PC-3 (cell line): ENCODE data around the gene SCN9A. TPM values are rescaled to one million over a fixed set of nuclear protein-coding genes. Genes with fewer than 3 reads are reported as not detected.

ENCODE experiments used
- ATAC-seq: fragments of 200-7000 bp; cut with Tn5 transposase; 2 replicates; pipeline ENCODE4 v1.9.1; 2020; ENCODE audit warnings: mild to moderate bottlenecking, moderate library complexity
- BruUV-seq: library from RNA; stranded (reverse); fragments of 400-500 nt; replicated peaks from 2 replicates; lab custom pipeline; 2021; lab: Mats Ljungman, UMichigan
- CTCF ChIA-PET: fragments of 300-600 bp; sonication (Branson Sonifier 250); formaldehyde crosslinking; loops from one replicate; lab custom pipeline; 2022; ENCODE audit warnings: antibody characterized with exemption; lab: Charles Lee
- POLR2A ChIA-PET: fragments of 300-600 bp; sonication (Branson Sonifier 250); formaldehyde crosslinking; loops from one replicate; lab custom pipeline; 2022; ENCODE audit warnings: antibody characterized with exemption; ENCODE audit not compliant: unreplicated experiment; lab: Charles Lee
- DNase-seq: peaks from one replicate; pipeline ENCODE4 v3.0.0-alpha.2; 2015
- H2AFZ ChIP-seq: fragments of 300-600 bp; sonication (generic); 2 replicates; pipeline ENCODE4 v1.6.0; 2016; ENCODE audit warnings: antibody characterized with exemption, low read length
- H3F3A ChIP-seq: fragments of 300-600 bp; sonication (generic); one replicate; pipeline ENCODE4 v1.6.0; 2017; ENCODE audit warnings: antibody characterized with exemption, low read length, control low read depth, mild to moderate bottlenecking; ENCODE audit not compliant: unreplicated experiment
- H3K27ac ChIP-seq: fragments of 300-600 bp; sonication (generic); 2 replicates; pipeline ENCODE4 v1.5.1; 2016; ENCODE audit warnings: mild to moderate bottlenecking, low read length
- H3K27me3 ChIP-seq: fragments of 300-600 bp; sonication (generic); 2 replicates; pipeline ENCODE4 v1.6.1; 2016; ENCODE audit warnings: low read length, mixed read lengths
- H3K36me3 ChIP-seq: fragments of 300-600 bp; sonication (generic); 2 replicates; pipeline ENCODE4 v1.6.1; 2016; ENCODE audit warnings: low read depth, mixed run types, low read length, mixed read lengths
- H3K4me1 ChIP-seq: fragments of 300-600 bp; sonication (generic); 2 replicates; pipeline ENCODE4 v1.5.1; 2016; ENCODE audit warnings: low read length; ENCODE audit not compliant: insufficient read depth
- H3K4me2 ChIP-seq: fragments of 300-600 bp; sonication (generic); 2 replicates; pipeline ENCODE4 v1.6.0; 2016; ENCODE audit warnings: low read length
- H3K4me3 ChIP-seq: fragments of 300-600 bp; sonication (generic); 2 replicates; pipeline ENCODE4 v1.5.1; 2016; ENCODE audit warnings: mild to moderate bottlenecking, low read length, mixed read lengths
- H3K79me2 ChIP-seq: fragments of 300-600 bp; sonication (generic); 2 replicates; pipeline ENCODE4 v1.6.1; 2017; ENCODE audit warnings: low read length, mixed read lengths
- H3K9ac ChIP-seq: fragments of 300-600 bp; sonication (generic); 2 replicates; pipeline ENCODE4 v1.6.0; 2016; ENCODE audit warnings: mild to moderate bottlenecking, low read length
- H3K9me2 ChIP-seq: fragments of 300-600 bp; sonication (generic); replicated peaks from 2 replicates; pipeline ENCODE4 v1.6.1; 2016; ENCODE audit warnings: mixed run types, low read length, mixed read lengths
- H3K9me3 ChIP-seq: fragments of 300-600 bp; sonication (generic); 2 replicates; pipeline ENCODE4 v1.6.1; 2016; ENCODE audit warnings: low read length, mixed read lengths
- H4K20me1 ChIP-seq: fragments of 300-600 bp; sonication (generic); 2 replicates; pipeline ENCODE4 v1.6.1; 2016; ENCODE audit warnings: low read length, mixed read lengths
- CTCF ChIP-seq: fragments of 300-600 bp; sonication (generic); conservative IDR thresholded peaks from 2 replicates; pipeline ENCODE4 v1.5.1; 2017; ENCODE audit warnings: antibody characterized with exemption, low read depth, mild to moderate bottlenecking, low read length
- EZH2 ChIP-seq: fragments of 300-600 bp; sonication (generic); IDR thresholded peaks from one replicate; pipeline ENCODE4 v1.6.1; 2017; ENCODE audit warnings: antibody characterized with exemption, mild to moderate bottlenecking, low read length; ENCODE audit not compliant: unreplicated experiment
- EZH2phosphoT487 ChIP-seq: fragments of 300-600 bp; sonication (generic); IDR thresholded peaks from 2 replicates; pipeline ENCODE4 v1.6.1; 2018; ENCODE audit warnings: mild to moderate bottlenecking, antibody characterized with exemption, low read length, borderline replicate concordance
- intact Hi-C: fragments of 100-400 bp; cut with micrococcal nuclease; formaldehyde crosslinking; loops from 2 replicates; pipeline ENCODE4 v1.9.0; 2023
- total RNA-seq: library from RNA; depleted of rRNA; stranded (reverse); fragments of >200 nt; gene quantifications from 2 replicates; pipeline ENCODE4 v1.2.3, GENCODE V29; 2014

SCN9A gene
- total RNA-seq, 1 experiment from 2014 or later, result 7.0 TPM

DNA sequence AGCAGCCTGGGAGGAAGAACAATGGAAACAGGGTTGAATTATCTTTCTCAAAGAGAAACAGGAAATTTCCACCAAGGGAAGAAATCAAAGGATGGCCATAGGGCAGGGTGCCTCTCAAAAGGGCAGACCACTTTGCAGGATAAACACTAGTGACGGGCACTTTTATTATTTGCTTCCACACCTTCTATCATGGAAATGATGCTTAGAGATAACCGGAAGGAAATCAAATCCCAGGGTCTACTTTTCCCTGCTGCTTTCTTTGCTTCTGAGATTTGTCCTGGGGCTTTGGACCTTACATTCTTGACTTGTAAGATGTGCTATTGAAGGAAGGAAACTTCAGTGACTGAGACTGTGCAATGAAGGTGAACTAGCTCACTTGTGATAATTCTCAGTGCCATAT is 1.1 kb upstream of the SCN9A start:
- Histone ChIP-seq H3K9me3 (no peaks in the 10 kb centered on the region), H3K4me3 (no peak overlapping the region), H2AFZ (0 out of 2 replicates have a peak overlapping the region, but pooled peaks have one; percentile 95), H3K9me2 (no peaks in the 10 kb centered on the region), H3K27me3 (peaks cover 6% of the 10 kb centered on the region; the same call in 1 of the 2 replicates), H3K9ac (no peak overlapping the region), H3K4me1 (peaks cover 14% of the 10 kb centered on the region), H3K4me2 (peak overlapping the region; percentile 95), H3K36me3 (no peaks in the 10 kb centered on the region), H3F3A (no peaks in the 10 kb centered on the region), H3K27ac (no peak overlapping the region), H4K20me1 (no peaks in the 10 kb centered on the region), H3K79me2 (no peaks in the 10 kb centered on the region)
- no TSS peak for BruUV-seq
- no peak for ATAC-seq
- TF ChIP-seq EZH2phosphoT487, result no peak
- TF ChIP-seq CTCF, result no peak
- no peak for TF ChIP-seq EZH2
- DNase-seq, result no peak
- ChIA-PET CTCF (no interaction called here), POLR2A (no interaction called here)
- intact Hi-C loops, result loop anchor here (5.0 kb wide), 2 partner anchors 140 to 425 kb away; partner anchors contain the start of gene TTC21B

GRCh38 chr2:166376488-166376828 is 714 bp upstream of the SCN9A start:
- no peak overlapping the region for H3K27ac ChIP-seq
- no peaks in the 10 kb centered on the region for H3K79me2 ChIP-seq
- peak overlapping the region; percentile 95 for H3K4me2 ChIP-seq
- ChIA-PET CTCF (interaction anchor here (0.6 to 1.9 kb wide), 2 partner anchors 16 to 106 kb away, joined by 5 to 14 read pairs; no protein-coding TSS in a partner anchor), POLR2A (interaction anchor here (0.6 kb wide), 2 partner anchors 160 to 582 kb away, joined by 3 to 10 read pairs; partner anchors contain the start of gene GALNT3)
- H3K4me1 ChIP-seq, result peaks cover 14% of the 10 kb centered on the region
- ATAC-seq, result no peak
- no TSS peak for BruUV-seq
- no peaks in the 10 kb centered on the region for H4K20me1 ChIP-seq
- no peaks in the 10 kb centered on the region for H3K36me3 ChIP-seq
- no peak for TF ChIP-seq EZH2
- no peak for TF ChIP-seq EZH2phosphoT487
- TF ChIP-seq CTCF, result no peak
- H2AFZ ChIP-seq, result peak overlapping the region; percentile 95
- no peaks in the 10 kb centered on the region for H3F3A ChIP-seq
- DNase-seq, result no peak
- peak overlapping the region; percentile 10; the same call in 1 of the 2 replicates for H3K9ac ChIP-seq
- H3K4me3 ChIP-seq, result peak overlapping the region; percentile 79
- no peaks in the 10 kb centered on the region for H3K9me2 ChIP-seq
- H3K9me3 ChIP-seq, result no peaks in the 10 kb centered on the region
- intact Hi-C loops, result loop anchor here (5.0 kb wide), 2 partner anchors 139 to 424 kb away; partner anchors contain the start of gene TTC21B
- peaks cover 6% of the 10 kb centered on the region; the same call in 1 of the 2 replicates for H3K27me3 ChIP-seq

- ChIA-PET POLR2A (interaction anchor here (0.6 kb wide), 1 partner anchor 44 kb away, joined by 6 read pairs; no protein-coding TSS in a partner anchor), CTCF (interaction anchor here (0.6 to 1.9 kb wide), 6 partner anchors 14 to 221 kb away, joined by 3 to 14 read pairs (median 4); no protein-coding TSS in a partner anchor)
- Histone ChIP-seq H4K20me1 (no peaks in the 10 kb centered on the region), H3K79me2 (no peaks in the 10 kb centered on the region), H3K36me3 (no peaks in the 10 kb centered on the region), H3K27ac (no peak overlapping the region), H3K9me3 (no peaks in the 10 kb centered on the region), H3K4me3 (peak overlapping the region; percentile 79), H3K27me3 (peaks cover 6% of the 10 kb centered on the region; the same call in 1 of the 2 replicates), H3K9ac (peak overlapping the region; percentile 11; the same call in 1 of the 2 replicates), H3K9me2 (no peaks in the 10 kb centered on the region), H3K4me2 (peak overlapping the region; percentile 95), H2AFZ (peak overlapping the region; percentile 95), H3K4me1 (peaks cover 14% of the 10 kb centered on the region), H3F3A (no peaks in the 10 kb centered on the region)
- DNase-seq (peak; percentile 47), ATAC-seq (peak; percentile 27)
- intact Hi-C loops, result loop anchor here (5.0 kb wide), 2 partner anchors 138 to 423 kb away; partner anchors contain the start of gene TTC21B
- BruUV-seq, result TSS peak; percentile 71
- TF ChIP-seq EZH2phosphoT487, result no peak
Observed at GRCh38 chr2:166375195-166375735, 479 bp downstream of the SCN9A start.
